NCI-H1417 treated with DMSO at 0.1 percent for 48 hours (cell line): Measurements from ENCODE around the gene TACC3.

Experiments used
- DNase-seq: peaks from one replicate; lab custom pipeline; 2025; lab: John Stamatoyannopoulos, UW

Gene TACC3

GRCh38 chr4:1760521-1761071 is 39.3 kb downstream of the TACC3 start:
- no peak for DNase-seq

- no peak for DNase-seq
Observed at GRCh38 chr4:1761130-1761689, 39.9 kb downstream of the TACC3 start.

GRCh38 chr4:1762264-1763010 is 41.1 kb downstream of the TACC3 start:
- DNase-seq: no peak

GRCh38 chr4:1763070-1763549 is 41.8 kb downstream of the TACC3 start:
- no peak for DNase-seq

- no peak for DNase-seq
Observed at GRCh38 chr4:1763550-1764080, 42.3 kb downstream of the TACC3 start.

- no peak for DNase-seq
Observed at GRCh38 chr4:1764670-1765069, 43.3 kb downstream of the TACC3 start.

- no peak for DNase-seq
Observed at GRCh38 chr4:1765409-1766072, 44.2 kb downstream of the TACC3 start.

- no peak for DNase-seq
Observed at GRCh38 chr4:1766106-1767060, 45.1 kb downstream of the TACC3 start.

GRCh38 chr4:1767061-1767769 is 45.9 kb downstream of the TACC3 start:
- no peak for DNase-seq

GRCh38 chr4:1767770-1768366 is 46.5 kb downstream of the TACC3 start:
- DNase-seq: no peak

- DNase-seq: no peak
Observed at GRCh38 chr4:1768367-1769034, 47.2 kb downstream of the TACC3 start.

- DNase-seq: no peak
Observed at GRCh38 chr4:1769692-1770091, 48.4 kb downstream of the TACC3 start.

- no peak for DNase-seq
Observed at GRCh38 chr4:1770245-1770644, 48.9 kb downstream of the TACC3 start.

GRCh38 chr4:1770791-1771231 is 49.5 kb downstream of the TACC3 start:
- DNase-seq: no peak

GRCh38 chr4:1771555-1772305 is 50.4 kb downstream of the TACC3 start:
- DNase-seq: no peak

GRCh38 chr4:1772853-1773538 is 51.7 kb downstream of the TACC3 start:
- no peak for DNase-seq

GRCh38 chr4:1773754-1774153 is 52.4 kb downstream of the TACC3 start:
- no peak for DNase-seq

- DNase-seq: no peak
Observed at GRCh38 chr4:1775731-1776500, 54.6 kb downstream of the TACC3 start.
